K562 (cell line): ENCODE measurements around the gene GABRA5.

Source experiments
- GABPB2 ChIP-seq: fragments of 250-450 bp; sonication (Bioruptor Pico); conservative IDR thresholded peaks from 2 replicates; pipeline ENCODE4 v1.5.1; 2021; ENCODE audit warnings: mild to moderate bottlenecking
- MXI1 ChIP-seq: IDR thresholded peaks from 2 replicates; pipeline ENCODE4 v1.6.1; 2011; ENCODE audit warnings: low read depth, mild to moderate bottlenecking, improper control_type of control experiment, low read length
- TCF3 ChIP-seq: sonication (generic); formaldehyde crosslinking; IDR thresholded peaks from 2 replicates; pipeline ENCODE4 v1.4.0; 2020; ENCODE audit warnings: mild to moderate bottlenecking, missing genetic modification reagents
- ZNF140 ChIP-seq: fragments of 250-450 bp; sonication (Bioruptor Pico); IDR thresholded peaks from 2 replicates; pipeline ENCODE4 v1.8.0; 2021; ENCODE audit warnings: moderate library complexity, mild to moderate bottlenecking, inconsistent platforms
- ZNF644 ChIP-seq: fragments of 200-800 bp; sonication (Bioruptor generic); IDR thresholded peaks from 2 replicates; pipeline ENCODE4 v1.6.1; 2016; ENCODE audit warnings: low read depth, missing genetic modification characterization, missing compliant biosample characterization
- ZNF764 ChIP-seq: fragments of 250-450 bp; sonication (Bioruptor Pico); IDR thresholded peaks from 2 replicates; pipeline ENCODE4 v1.4.0; 2020; ENCODE audit warnings: low read depth, mild to moderate bottlenecking, moderate library complexity
- ZZZ3 ChIP-seq: fragments of 450-650 bp; IDR thresholded peaks from 2 replicates; pipeline ENCODE4 v1.6.1; 2016; ENCODE audit warnings: antibody characterized with exemption, mild to moderate bottlenecking, moderate library complexity
- TF ChIP-seq, protein P1 (sequence below): fragments of 150-350 bp; conservative IDR thresholded peaks from 2 replicates; pipeline ENCODE4 v1.6.1; 2014; ENCODE audit warnings: low read length
- TF ChIP-seq, protein P2 (sequence below), 3 experiments: IDR thresholded peaks in 2 of 3; conservative IDR thresholded peaks in 1 of 3; 2 replicates each; pipeline ENCODE4 v1.5.1; 2011 to 2012; ENCODE audit warnings: low read length in 3 of 3, mild to moderate bottlenecking in 3 of 3, control low read depth in 2 of 3, improper control_type of control experiment in 1 of 3, inconsistent platforms in 1 of 3, low read depth in 1 of 3, mixed read lengths in 1 of 3, moderate library complexity in 1 of 3; ENCODE audit not compliant: insufficient read depth in 2 of 3

DNA sequence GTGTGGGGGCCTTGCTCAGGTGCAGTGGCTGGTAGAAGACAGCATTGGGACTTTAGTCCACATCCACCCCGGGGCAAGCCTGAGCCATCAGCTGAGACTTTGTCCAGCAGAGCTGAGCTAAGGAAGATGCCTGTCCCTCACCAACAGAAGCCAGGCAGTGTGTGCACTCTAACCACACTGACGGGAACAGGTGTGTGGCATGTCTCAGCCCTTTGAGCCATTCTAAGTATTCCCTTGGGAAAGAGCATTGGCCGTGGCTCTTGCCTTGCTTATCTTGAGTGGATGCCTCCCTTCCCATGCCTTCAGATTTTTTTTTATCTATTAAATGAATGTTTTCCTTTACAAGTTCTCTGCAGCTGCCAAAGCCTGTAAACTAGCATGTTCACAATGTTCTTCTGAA lies 3.5 kb downstream of the GABRA5 start:
- TF ChIP-seq, protein P1, sequence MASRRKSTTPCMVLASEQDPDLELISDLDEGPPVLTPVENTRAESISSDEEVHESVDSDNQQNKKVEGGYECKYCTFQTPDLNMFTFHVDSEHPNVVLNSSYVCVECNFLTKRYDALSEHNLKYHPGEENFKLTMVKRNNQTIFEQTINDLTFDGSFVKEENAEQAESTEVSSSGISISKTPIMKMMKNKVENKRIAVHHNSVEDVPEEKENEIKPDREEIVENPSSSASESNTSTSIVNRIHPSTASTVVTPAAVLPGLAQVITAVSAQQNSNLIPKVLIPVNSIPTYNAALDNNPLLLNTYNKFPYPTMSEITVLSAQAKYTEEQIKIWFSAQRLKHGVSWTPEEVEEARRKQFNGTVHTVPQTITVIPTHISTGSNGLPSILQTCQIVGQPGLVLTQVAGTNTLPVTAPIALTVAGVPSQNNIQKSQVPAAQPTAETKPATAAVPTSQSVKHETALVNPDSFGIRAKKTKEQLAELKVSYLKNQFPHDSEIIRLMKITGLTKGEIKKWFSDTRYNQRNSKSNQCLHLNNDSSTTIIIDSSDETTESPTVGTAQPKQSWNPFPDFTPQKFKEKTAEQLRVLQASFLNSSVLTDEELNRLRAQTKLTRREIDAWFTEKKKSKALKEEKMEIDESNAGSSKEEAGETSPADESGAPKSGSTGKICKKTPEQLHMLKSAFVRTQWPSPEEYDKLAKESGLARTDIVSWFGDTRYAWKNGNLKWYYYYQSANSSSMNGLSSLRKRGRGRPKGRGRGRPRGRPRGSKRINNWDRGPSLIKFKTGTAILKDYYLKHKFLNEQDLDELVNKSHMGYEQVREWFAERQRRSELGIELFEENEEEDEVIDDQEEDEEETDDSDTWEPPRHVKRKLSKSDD = no peak
- TF ChIP-seq, protein P2, sequence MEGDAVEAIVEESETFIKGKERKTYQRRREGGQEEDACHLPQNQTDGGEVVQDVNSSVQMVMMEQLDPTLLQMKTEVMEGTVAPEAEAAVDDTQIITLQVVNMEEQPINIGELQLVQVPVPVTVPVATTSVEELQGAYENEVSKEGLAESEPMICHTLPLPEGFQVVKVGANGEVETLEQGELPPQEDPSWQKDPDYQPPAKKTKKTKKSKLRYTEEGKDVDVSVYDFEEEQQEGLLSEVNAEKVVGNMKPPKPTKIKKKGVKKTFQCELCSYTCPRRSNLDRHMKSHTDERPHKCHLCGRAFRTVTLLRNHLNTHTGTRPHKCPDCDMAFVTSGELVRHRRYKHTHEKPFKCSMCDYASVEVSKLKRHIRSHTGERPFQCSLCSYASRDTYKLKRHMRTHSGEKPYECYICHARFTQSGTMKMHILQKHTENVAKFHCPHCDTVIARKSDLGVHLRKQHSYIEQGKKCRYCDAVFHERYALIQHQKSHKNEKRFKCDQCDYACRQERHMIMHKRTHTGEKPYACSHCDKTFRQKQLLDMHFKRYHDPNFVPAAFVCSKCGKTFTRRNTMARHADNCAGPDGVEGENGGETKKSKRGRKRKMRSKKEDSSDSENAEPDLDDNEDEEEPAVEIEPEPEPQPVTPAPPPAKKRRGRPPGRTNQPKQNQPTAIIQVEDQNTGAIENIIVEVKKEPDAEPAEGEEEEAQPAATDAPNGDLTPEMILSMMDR (IDR thresholded peaks at IDR 0.05 in 2 of 3, conservative IDR thresholded peaks at IDR 0.05 in 1 of 3; ENCODE audit: insufficient read depth in 2 of 3, low read depth in 1 of 3, low read length in 3 of 3) = no peak
- no peak for TF ChIP-seq GABPB2
- TF ChIP-seq MXI1 = no peak
- TF ChIP-seq TCF3 = no peak
- TF ChIP-seq ZZZ3 = no peak
- no peak for TF ChIP-seq ZNF140 (CRISPR knock-in tag)
- TF ChIP-seq ZNF764 (CRISPR knock-in tag) = no peak
- no peak for TF ChIP-seq ZNF644 (tag)
